Activated CD8-positive, alpha-beta memory T cell treated with anti-CD3 and anti-CD28 coated beads for 48 hours (primary cell): ENCODE data around the gene SYNRG.
A peak's percentile ranks its signal among the peaks of the same experiment; 100 is the strongest.

ENCODE experiments used
- DNase-seq, 3 experiments: peaks; one replicate each; pipeline ENCODE4 v3.0.0-alpha.2; 2020; ENCODE audit warnings: low read depth in 2 of 3, low spot score in 2 of 3

SYNRG gene

GRCh38 chr17:37604556-37604955, 4.7 kb downstream of the SYNRG start:
- DNase-seq = no peak

GRCh38 chr17:37598145-37598544, 11.1 kb downstream of the SYNRG start:
- DNase-seq = no peak

DNA sequence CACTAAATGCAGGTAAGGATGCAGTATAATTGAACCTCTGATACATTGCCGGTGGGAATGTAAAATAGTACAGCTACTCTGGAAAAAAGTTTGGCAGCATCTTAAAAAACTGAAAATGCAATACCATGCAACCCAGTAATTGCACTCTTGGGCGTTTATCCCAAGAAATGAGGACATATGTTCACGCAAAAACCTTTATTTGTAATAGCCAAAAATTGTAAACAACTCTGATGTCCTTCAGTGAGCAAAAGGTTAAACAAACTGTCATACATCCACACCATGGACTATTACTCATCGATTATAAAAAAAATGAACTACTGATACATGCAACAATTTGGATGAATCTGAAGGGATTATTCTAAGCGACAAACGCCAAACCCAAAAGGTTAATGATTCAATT, 16.9 kb downstream of the SYNRG start:
- DNase-seq = no peak

DNA sequence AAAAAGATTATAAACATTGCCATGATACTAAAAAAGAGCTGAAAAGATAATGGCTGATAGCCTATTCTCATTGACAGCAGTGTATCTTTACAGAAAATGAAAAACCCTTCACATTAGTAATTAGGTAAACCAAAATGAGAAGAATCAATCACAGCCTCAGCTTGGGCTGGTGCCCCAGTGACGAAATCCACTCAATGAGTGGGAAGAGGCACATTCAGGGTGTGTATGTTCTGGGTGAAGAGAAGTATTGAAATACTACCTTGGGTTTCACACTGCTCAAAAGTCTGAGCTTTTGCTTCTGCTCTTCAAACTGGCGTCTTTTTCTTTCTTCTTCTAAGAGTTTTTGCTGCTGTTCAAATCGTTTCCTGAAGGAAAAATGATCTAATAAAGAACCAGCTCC, 24.2 kb downstream of the SYNRG start:
- no peak for DNase-seq

- no peak for DNase-seq
These were observed 32.9 kb downstream of the SYNRG start for GRCh38 chr17:37576281-37576680.

- DNase-seq = no peak
These were observed 34.8 kb downstream of the SYNRG start for GRCh38 chr17:37574427-37574826.

GRCh38 chr17:37571674-37572073, 37.5 kb downstream of the SYNRG start:
- DNase-seq = no peak

- peak in 1 of 3 experiments; percentile 2 for DNase-seq
These were observed 38.6 kb downstream of the SYNRG start for GRCh38 chr17:37570527-37571093.

DNA sequence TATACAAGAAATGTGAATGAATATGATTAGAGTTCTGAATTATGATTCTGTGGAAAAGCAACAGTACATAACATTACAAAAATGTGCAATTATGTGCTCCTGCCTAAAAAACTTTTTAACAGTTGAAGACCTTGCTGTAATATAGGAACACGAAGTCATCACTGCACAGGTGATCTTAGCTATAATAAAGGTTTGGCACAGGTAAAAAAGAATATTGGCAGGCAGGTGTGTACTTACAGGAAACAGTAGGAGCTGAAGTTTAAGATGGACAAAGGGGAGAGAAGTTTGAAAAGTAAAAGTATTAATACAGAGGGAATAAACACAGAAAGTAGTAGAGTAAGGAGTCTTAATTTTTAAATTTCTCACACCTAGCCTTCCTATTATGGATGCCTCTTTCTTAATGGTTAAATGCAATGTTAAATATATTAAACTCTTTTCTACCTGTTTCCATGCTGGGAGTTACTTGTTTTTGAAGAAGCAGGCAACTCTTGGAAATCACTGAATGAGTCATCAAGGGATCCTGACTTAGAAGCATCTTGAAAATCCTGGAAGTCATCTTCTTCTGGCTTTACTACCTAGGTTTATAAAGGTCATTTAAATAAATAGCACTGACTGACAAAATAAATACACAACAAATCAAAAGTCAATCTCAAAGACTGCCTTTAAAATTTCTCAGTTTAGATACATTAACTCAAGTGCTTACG, 40.7 kb downstream of the SYNRG start:
- DNase-seq = no peak

GRCh38 chr17:37567538-37567937, 41.7 kb downstream of the SYNRG start:
- no peak for DNase-seq

- DNase-seq = no peak
These were observed 42.1 kb downstream of the SYNRG start for GRCh38 chr17:37567137-37567536.

DNA sequence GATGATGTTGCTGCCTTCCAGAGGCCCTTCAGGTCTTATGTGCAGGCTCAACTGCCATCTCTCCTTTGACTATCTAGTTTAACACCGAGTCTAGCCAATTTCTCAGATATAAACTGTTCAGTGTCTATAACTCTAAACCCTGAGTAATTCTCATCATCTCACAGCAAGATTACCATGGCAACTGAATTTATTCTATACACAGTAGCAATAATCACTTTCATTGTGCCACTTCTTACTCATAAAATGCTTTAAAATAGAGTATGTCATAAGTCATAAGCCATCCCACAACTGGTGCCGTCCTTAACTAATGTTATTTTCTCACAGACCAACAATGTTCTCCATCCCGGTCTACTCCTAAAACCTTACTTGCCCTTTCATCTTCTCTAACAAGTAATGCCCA, 45.0 kb downstream of the SYNRG start:
- no peak for DNase-seq

DNA sequence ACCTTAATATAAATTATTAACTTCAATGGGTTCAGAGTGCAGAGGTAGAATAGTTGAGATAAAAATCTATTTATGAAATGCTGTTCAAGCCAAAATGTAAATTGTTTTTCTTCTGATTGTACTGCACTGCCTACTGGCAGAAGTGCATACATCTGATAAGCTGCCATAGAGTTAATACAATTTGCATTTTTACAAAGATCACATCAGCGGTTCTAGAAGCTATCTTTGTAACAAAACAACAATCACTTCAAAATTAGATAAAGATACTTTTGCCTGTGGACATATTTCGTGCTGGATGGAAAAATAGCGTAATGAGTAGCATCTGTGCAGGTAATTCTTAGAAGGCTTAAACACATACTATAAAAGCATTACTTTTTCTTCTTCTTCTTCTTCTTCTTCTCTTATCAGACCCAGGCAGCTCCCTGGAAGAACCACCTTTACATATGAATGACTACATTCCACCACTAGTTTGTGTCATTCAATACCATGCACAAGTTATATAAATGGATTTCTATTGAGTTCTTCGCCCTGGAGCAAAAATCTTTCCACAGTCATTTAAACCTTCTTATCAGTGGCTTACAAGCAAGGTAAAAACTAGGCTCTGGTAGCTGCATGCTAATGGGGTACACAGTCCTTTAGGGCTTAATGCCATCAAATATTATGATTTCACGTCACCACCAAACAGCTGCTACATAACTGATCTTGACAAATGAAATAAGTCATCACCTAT, 47.0 kb downstream of the SYNRG start:
- DNase-seq = no peak

GRCh38 chr17:37558299-37558698, 50.9 kb downstream of the SYNRG start:
- DNase-seq = no peak

- DNase-seq = no peak
These were observed 51.7 kb downstream of the SYNRG start for GRCh38 chr17:37557482-37557881.

DNA sequence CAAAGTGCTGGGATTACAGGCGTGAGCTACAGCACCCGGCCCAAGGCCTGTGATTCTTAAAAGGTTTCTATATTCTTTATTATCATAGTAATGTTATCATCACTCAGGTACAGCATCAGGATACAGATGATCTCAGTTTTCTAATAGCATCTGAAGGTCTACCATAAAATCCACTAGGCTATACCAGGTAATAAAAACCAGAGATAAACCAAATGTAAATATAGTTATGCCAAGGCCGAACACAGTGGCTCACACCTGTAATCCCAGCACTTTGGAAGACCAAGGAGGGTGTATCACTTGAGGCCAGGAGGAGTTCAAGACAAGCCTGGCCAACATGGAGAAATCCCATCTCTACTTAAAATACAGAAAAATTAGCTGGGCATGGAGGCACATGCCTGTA, 53.8 kb downstream of the SYNRG start:
- DNase-seq = no peak

- no peak for DNase-seq
These were observed 55.7 kb downstream of the SYNRG start for GRCh38 chr17:37553401-37553966.

DNA sequence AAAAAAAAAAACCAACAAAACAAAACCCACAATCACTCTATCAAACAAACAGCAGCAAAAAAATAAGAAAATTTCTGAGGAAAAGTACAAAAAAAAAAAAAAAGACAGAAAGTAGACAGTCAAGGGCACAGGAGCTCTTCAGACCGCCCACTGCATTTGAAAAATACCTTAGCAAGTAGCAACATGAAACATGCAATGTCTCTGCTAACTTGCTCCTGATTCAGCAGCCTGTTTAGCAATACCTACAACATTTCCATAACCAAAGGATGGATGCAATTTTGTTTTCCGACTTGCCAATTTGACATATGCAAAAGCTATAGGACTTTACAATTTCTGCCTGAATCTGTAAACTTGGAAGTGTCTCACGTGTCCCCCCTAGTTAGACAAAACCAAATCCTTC, 57.4 kb downstream of the SYNRG start:
- DNase-seq = no peak

GRCh38 chr17:37547986-37548385, 61.2 kb downstream of the SYNRG start:
- DNase-seq = no peak

- DNase-seq = no peak
These were observed 62.9 kb downstream of the SYNRG start for GRCh38 chr17:37546302-37546701.

GRCh38 chr17:37545486-37545885, 63.7 kb downstream of the SYNRG start:
- no peak for DNase-seq

GRCh38 chr17:37543637-37544052, 65.6 kb downstream of the SYNRG start:
- no peak for DNase-seq
